ENCODE results near the gene EBLN2.
"Not testable (repeated sequence)": the region's sequence is repeated elsewhere in the genome, so short reads cannot be mapped to it uniquely, and the experiment has no call there.

The EBLN2 gene

GRCh38 chr3:73060302-73060723 lies 1.1 kb upstream of the EBLN2 start:
- DNase-seq (ENCODE audit: low read depth, low spot score), result no peak

- not testable (repeated sequence) for DNase-seq (ENCODE audit: low read depth, low spot score)
Measured at GRCh38 chr3:73066243-73066642, 4.8 kb downstream of the EBLN2 start.

- DNase-seq (ENCODE audit: low read depth, low spot score), result no peak
Measured at GRCh38 chr3:73068419-73068818, 7.0 kb downstream of the EBLN2 start.

- DNase-seq (ENCODE audit: low read depth, low spot score), result no peak
Measured at GRCh38 chr3:73069187-73069586, 7.7 kb downstream of the EBLN2 start.

- no peak for DNase-seq (ENCODE audit: low read depth, low spot score)
Measured at GRCh38 chr3:73069775-73070444, 8.5 kb downstream of the EBLN2 start.

GRCh38 chr3:73070675-73071575 lies 9.5 kb downstream of the EBLN2 start:
- no peak for DNase-seq (ENCODE audit: low read depth, low spot score)

GRCh38 chr3:73071952-73072351 lies 10.5 kb downstream of the EBLN2 start:
- DNase-seq (ENCODE audit: low read depth, low spot score), result no peak

- DNase-seq (ENCODE audit: low read depth, low spot score), result no peak
Measured at GRCh38 chr3:73072634-73073033, 11.2 kb downstream of the EBLN2 start.

- DNase-seq (ENCODE audit: low read depth, low spot score), result no peak
Measured at GRCh38 chr3:73073091-73073707, 11.7 kb downstream of the EBLN2 start.

- no peak for DNase-seq (ENCODE audit: low read depth, low spot score)
Measured at GRCh38 chr3:73074781-73075180, 13.3 kb downstream of the EBLN2 start.

- no peak for DNase-seq (ENCODE audit: low read depth, low spot score)
Measured at GRCh38 chr3:73080216-73080966, 18.9 kb downstream of the EBLN2 start.

- no peak for DNase-seq (ENCODE audit: low read depth, low spot score)
Measured at GRCh38 chr3:73081140-73081539, 19.7 kb downstream of the EBLN2 start.

- no peak for DNase-seq (ENCODE audit: low read depth, low spot score)
Measured at GRCh38 chr3:73084170-73084569, 22.7 kb downstream of the EBLN2 start.

- peak; percentile 8 for DNase-seq (ENCODE audit: low read depth, low spot score)
Measured at GRCh38 chr3:73086071-73086494, 24.6 kb downstream of the EBLN2 start.

- DNase-seq (ENCODE audit: low read depth, low spot score), result no peak
Measured at GRCh38 chr3:73094129-73094528, 32.7 kb downstream of the EBLN2 start.

GRCh38 chr3:73094951-73095350 lies 33.5 kb downstream of the EBLN2 start:
- DNase-seq (ENCODE audit: low read depth, low spot score), result no peak

GRCh38 chr3:73096169-73096568 lies 34.7 kb downstream of the EBLN2 start:
- DNase-seq (ENCODE audit: low read depth, low spot score), result no peak

- DNase-seq (ENCODE audit: low read depth, low spot score), result no peak
Measured at GRCh38 chr3:73098026-73098425, 36.6 kb downstream of the EBLN2 start.

- DNase-seq (ENCODE audit: low read depth, low spot score), result no peak
Measured at GRCh38 chr3:73098873-73099272, 37.4 kb downstream of the EBLN2 start.

- DNase-seq (ENCODE audit: low read depth, low spot score), result peak; percentile 51
Measured at GRCh38 chr3:73100741-73101559, 39.5 kb downstream of the EBLN2 start.

- DNase-seq (ENCODE audit: low read depth, low spot score), result no peak
Measured at GRCh38 chr3:73101881-73102280, 40.4 kb downstream of the EBLN2 start.
